Measurements from ENCODE around the gene PTPRM.
"Not testable (repeated sequence)": the region's sequence is repeated elsewhere in the genome, so short reads cannot be mapped to it uniquely, and the experiment has no call there.

The PTPRM gene

DNA sequence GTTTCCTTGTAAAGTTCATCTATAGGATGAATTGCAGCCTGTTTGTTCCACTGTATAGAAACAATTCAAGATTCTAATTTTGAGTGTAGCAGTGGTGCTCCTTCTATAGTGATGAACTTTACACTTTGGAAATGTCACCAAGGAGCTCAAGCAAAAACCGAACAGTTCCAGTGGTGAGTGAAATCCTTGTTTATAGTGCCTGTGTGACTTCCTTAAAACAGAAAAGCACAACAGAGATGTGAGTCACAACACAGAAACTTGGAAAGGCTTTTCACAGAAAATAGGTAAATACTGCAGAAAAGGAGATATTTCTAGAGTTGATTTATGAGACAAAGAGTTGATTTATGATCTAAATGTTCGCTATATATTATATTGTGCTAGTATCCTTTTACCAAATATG is 482.0 kb downstream of the PTPRM start:
- no peak for DNase-seq (ENCODE audit: low read depth)

DNA sequence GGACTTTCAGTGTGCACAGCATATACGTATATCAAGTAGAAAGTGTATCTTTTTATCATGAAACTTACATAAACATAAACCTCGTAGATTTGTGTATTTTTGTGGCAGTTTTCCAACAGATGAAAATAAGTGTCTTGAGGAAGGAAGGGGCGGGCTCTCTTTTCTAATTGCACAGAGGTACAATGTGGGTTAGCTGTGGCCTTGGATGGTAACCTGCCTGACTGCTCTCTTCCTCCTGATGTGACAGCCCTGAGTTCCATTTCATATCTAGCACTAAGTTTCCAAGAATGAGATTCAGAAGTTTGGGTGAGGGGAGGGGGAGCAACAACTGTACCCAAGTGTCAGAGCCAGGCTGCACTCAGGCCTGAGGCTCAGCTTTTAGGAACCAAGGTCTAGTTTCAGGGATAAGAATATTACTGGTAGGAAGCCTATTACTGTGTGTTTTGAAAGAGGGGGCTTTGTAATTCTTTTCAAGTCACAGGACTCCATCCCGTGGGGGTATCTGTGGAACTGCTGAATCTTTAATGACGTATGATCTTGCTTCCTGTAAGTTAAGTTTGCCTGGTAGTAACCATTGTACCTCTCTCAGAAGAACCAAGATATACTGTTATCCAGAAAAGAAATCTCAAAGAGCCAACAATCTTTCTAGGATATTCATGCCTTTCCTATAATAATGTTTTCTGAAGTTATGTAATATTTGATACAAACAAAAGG is 483.7 kb downstream of the PTPRM start:
- DNase-seq (ENCODE audit: low read depth): no peak

DNA sequence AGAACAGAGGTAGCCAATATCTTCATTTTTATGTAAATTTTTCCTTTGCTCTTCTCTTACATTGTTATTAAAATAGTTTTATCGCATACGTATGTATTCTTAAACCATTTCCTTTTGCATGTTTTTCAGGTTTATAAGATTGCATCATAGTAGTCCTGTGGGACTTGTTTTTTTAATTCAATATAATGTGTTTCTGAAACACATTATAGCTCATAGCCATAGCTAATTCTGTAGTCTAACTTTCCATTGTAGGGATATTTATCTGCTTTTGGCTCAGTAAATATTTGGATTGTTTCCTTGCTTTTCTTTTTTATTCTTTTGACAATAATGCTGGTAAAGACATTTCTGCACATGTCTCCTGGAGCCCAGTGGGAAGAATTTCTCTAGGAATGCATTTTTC is 484.3 kb downstream of the PTPRM start:
- no peak for DNase-seq (ENCODE audit: low read depth)

- no peak for DNase-seq (ENCODE audit: low read depth)
Observed at GRCh38 chr18:8052237-8052701, 485.2 kb downstream of the PTPRM start.

DNA sequence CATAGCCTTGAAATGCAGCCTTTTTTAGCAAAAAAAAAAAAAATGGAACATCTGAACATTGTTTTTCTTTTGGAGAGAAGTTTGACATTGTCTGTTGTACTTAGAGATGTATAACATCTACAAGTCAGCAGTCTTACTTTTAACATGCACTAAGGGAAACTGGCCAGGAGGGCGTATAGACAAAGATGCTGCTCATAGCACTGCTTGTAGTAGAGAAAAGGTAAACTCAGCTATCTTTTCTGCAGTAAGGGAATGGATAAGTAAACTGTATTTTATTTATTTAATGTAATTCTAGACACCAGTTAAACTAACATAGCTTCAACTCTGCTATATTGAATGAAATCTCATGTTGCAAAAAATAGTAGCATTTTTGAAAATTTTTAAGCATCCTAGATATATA is 489.6 kb downstream of the PTPRM start:
- DNase-seq (ENCODE audit: low read depth): no peak

DNA sequence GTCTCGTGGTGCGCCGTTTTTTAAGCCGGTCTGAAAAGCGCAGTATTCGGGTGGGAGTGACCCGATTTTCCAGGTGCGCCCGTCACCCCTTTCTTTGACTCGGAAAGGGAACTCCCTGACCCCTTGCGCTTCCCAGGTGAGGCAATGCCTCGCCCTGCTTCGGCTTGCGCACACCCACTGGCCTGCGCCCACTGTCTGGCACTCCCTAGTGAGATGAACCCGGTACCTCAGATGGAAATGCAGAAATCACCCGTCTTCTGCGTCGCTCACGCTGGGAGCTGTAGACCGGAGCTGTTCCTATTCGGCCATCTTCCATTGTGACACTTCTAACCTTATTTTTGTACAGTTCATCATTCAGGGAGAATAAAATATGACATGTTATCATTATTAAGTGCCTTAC is 496.0 kb downstream of the PTPRM start:
- DNase-seq (ENCODE audit: low read depth): not testable (repeated sequence)

GRCh38 chr18:8063733-8064132 is 496.6 kb downstream of the PTPRM start:
- DNase-seq (ENCODE audit: low read depth): no peak

DNA sequence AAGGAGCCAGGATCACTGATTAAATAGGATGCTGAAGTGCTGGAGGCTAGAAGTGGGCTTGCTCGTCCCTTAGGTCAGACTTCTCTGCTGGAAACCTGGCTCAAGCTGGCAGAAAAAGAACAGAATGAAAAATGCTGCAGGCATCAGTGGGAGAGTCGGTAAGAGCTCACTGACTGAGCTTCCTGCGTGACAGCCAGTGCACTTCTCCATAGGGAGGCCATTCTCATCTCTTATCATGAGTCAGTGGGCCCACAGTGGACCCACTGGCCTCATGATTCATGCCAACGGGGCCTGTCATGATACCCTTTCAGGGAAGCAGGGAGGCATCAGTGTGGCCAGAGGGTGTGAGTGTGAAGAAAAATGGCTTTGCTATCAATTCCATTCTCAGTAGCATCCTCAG is 498.2 kb downstream of the PTPRM start:
- no peak for DNase-seq (ENCODE audit: low read depth)

- no peak for DNase-seq (ENCODE audit: low read depth)
Observed at GRCh38 chr18:8065773-8066172, 498.7 kb downstream of the PTPRM start.

DNA sequence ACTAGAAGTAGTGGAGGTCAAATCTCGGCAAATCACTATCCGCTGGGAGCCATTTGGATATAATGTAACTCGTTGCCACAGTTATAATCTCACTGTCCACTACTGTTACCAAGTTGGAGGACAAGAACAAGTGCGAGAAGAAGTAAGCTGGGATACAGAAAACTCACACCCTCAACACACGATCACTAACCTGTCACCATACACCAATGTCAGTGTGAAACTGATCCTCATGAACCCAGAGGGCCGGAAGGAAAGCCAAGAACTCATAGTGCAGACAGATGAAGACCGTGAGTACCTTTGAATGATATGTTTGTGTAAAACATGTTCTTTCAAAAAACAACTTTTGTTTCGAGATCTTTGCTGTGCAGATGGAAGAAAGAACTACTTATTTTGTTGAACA is 502.6 kb downstream of the PTPRM start:
- DNase-seq (ENCODE audit: low read depth): no peak

DNA sequence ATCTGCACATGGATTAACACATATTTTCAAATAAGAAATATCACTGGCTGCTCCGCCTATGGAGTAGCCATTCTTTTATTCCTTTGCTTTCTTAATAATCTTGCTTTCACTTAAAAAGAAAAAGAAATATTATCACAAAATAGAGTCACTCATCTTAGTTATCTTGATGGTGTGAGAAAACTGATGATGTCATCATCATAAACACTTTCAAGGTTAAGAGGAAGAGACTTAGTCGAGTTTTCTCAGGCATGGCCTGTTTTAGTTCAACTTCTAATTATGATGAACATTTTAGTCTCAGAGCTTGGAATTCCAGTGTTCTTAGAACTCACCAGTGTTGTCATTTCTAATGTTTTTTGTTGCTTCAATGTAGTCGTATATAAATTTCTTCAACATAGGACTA is 506.1 kb downstream of the PTPRM start:
- no peak for DNase-seq (ENCODE audit: low read depth)

- DNase-seq (ENCODE audit: low read depth): no peak
Observed at GRCh38 chr18:8080092-8080491, 513.0 kb downstream of the PTPRM start.

GRCh38 chr18:8081267-8081666 is 514.2 kb downstream of the PTPRM start:
- no peak for DNase-seq (ENCODE audit: low read depth)

DNA sequence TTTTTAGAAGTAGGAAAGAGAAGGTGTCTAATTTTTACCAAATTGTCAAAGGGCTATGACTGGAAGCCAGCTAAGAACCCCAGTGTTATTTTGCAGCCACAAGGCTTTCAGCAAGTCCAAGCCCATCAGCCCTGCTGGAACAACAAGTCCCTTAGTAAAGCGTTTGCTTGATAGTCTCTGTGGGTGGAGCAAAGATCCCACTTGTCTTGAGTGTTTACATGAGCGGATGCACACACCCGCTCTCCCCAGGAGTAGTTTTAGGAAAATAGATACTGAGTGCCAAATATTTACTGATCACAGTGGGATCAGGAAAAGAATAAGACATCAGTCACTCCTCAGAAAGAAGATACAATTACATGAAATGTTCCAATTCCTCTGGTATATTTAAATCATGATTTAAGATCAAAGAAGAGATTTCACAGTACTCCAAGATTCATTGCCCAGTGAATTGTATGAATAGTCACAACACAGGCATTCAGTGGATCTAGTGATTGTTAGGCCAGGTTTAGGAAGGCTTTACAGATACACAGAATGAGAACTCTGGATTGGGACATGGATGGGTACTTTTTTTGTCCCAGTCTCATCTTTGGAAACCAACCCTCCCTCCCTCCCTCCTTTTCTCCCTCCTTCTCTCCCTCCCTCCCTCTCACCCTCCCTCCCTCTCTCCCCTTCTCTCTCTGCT is 514.9 kb downstream of the PTPRM start:
- DNase-seq (ENCODE audit: low read depth): no peak

DNA sequence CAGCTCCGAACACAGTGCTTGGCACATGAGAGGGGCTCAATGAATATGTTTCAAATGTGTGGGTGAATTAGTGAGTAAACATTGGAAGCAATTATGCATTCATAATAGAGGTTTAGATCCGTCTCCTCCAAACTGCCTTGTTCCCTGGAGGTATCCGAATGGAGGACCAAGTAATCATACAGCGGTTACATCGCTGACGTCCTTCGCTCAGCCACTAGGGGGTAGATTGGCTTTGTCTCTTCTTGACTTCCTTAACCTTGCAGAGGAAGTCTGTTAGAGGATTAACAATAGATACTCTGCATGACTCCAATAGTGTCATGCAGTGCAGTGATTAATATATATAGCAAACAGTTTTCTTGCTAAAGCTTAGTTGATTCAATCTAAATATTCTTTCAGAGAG is 517.0 kb downstream of the PTPRM start:
- no peak for DNase-seq (ENCODE audit: low read depth)

GRCh38 chr18:8088626-8089025 is 521.5 kb downstream of the PTPRM start:
- no peak for DNase-seq (ENCODE audit: low read depth)

DNA sequence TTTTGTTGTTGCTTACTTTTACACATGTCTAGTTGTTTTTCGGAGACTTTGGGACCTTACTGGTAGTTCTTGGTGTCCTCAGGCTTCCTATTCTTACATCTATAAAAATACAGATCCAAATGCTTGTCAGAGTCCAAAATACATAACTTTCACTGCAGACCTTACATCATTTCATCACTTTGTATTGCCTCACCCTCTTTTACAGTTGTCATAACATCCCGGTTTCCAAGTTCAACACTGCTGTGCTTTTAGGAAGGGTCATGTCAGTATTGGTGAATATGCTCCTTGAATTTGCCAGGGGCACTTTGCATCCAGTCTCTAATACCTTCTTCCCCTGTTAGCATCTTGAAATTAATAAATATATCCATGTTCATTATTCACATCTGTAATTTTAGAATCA is 523.9 kb downstream of the PTPRM start:
- no peak for DNase-seq (ENCODE audit: low read depth)

DNA sequence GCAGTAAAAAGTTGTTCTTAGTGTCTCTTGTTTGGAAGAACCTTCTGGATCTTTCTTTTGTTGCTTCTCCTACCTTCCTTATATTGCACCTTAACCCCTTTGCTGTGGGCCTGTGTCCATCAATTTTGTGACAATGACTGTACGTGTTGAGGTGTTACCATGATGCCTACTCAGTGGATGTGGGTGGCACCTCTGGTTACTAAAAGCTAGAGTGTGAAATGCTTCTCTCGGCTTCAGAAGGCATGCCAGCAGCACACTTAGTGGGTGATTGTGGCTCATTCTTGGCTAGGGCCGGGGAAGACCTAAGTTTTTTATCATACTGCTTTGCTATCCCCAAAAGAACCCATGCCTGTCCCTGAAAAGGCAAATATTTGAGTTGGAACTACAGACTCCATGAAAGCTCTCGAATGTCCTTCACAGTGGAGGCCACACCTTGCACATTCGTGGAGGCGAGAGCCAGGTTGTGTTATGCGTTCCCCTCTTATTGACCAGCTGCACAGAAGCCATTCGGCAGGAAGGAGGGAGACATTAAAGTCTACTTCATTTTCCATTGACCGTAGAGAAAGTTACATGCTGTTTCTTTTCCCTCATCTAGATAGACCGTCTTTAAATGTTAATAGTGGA is 528.9 kb downstream of the PTPRM start:
- no peak for DNase-seq (ENCODE audit: low read depth)

DNA sequence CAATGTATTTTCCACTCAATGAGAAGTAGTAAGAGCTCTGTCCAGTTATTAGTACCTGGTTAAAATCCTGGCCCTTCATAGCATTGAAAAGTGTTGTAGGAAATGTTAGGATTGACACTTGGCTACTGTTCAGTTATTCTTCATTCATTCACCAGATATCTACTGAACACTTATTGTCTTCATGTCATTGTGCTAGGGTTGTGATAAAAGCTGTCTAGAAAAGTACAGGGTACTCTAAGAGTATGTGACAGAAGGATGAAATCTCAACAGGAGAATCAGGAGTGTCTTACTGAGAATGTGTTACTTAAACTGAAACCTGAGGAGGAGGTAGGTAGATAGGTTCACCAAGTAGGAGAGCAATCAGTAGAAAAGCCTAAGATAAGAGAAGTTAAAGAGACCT is 530.3 kb downstream of the PTPRM start:
- DNase-seq (ENCODE audit: low read depth): no peak

DNA sequence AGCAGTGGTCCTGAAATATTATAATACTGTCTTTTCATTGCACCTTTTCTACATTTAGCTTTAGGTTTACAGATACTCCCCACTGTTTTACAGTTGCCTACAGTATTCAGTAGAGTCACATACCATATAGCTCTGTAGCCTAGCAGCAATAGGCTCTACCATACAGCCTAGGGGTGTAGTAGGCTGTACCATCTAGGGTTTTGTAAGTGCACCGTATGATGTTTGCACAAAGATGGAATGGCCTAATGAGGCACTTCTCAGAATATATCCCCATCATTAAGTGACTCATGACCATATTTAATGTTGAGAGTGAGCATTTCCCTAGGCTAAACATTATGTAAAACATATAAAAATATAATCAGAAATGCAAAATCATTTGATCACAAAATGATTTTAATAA is 530.8 kb downstream of the PTPRM start:
- DNase-seq (ENCODE audit: low read depth): no peak

- DNase-seq (ENCODE audit: low read depth): no peak
Observed at GRCh38 chr18:8106603-8107002, 539.5 kb downstream of the PTPRM start.

DNA sequence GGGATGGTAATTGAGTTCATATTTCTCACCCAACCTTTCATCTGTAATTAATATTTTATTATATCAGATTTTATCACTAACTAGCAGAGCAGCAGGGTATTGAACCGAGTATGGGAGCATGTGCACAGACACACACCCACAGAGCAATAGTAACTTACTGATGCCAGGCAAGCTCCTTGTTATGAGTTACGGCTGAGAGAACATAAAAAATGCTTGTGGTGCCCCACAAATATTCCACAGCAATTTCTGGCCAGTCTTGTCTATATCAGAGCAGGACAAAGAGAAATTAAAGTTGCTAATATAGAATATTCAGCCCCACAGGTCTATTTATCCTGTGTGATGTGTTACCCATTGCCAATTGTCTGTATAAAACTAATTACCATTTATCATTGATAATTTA is 540.3 kb downstream of the PTPRM start:
- DNase-seq (ENCODE audit: low read depth): no peak

DNA sequence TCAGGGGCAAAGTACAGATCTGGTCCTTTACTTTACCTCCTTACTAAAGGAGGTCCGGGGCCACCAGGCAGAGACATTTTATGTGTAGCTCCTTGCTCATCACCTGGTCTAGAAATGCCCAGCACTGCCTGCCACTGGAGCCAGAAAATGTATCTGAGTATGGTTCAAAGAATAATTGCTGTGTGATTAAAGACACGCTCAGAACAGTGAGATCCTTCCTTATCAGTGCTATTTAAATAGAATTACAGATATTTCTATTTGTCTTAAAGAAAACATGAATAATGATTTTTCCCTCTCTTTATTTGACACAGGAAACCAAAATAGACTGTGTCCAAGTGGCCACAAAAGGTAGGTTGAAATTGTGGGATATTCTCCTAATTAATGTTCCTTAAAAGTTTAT is 547.4 kb downstream of the PTPRM start:
- no peak for DNase-seq (ENCODE audit: low read depth)

Measured in GM04503 (cell line).